Measurements from ENCODE around the gene GABRB1.

GRCh38 chr4:47071901-47072341 lies 40.6 kb downstream of the GABRB1 start:
- TF ChIP-seq, protein P1, sequence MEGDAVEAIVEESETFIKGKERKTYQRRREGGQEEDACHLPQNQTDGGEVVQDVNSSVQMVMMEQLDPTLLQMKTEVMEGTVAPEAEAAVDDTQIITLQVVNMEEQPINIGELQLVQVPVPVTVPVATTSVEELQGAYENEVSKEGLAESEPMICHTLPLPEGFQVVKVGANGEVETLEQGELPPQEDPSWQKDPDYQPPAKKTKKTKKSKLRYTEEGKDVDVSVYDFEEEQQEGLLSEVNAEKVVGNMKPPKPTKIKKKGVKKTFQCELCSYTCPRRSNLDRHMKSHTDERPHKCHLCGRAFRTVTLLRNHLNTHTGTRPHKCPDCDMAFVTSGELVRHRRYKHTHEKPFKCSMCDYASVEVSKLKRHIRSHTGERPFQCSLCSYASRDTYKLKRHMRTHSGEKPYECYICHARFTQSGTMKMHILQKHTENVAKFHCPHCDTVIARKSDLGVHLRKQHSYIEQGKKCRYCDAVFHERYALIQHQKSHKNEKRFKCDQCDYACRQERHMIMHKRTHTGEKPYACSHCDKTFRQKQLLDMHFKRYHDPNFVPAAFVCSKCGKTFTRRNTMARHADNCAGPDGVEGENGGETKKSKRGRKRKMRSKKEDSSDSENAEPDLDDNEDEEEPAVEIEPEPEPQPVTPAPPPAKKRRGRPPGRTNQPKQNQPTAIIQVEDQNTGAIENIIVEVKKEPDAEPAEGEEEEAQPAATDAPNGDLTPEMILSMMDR (IDR thresholded peaks at IDR 0.05; ENCODE audit: control extremely low read depth in 1 of 3, insufficient read depth in 1 of 3, low read depth in 1 of 3, low read length in 3 of 3), result no peak
- TF ChIP-seq RXRA (IDR thresholded peaks at IDR 0.05; ENCODE audit: insufficient read depth, low read depth, low read length) (no peak), TEAD4 (IDR thresholded peaks at IDR 0.05; ENCODE audit: low read depth, low read length) (no peak)

All from H1 (cell line).